ENCODE data around the gene GRIK4. TPM values are rescaled to one million over a fixed set of nuclear protein-coding genes. Genes with fewer than 3 reads are reported as not detected.

GRIK4 gene
- total RNA-seq, 1 donor from 2014 or later, result 4.5 TPM

- Mint-ChIP-seq H3K4me3 (ENCODE audit: unreplicated experiment) (no peak overlapping the region), H3K4me1 (ENCODE audit: unreplicated experiment) (peaks cover 6% of the 10 kb centered on the region), H3K36me3 (ENCODE audit: low read depth, unreplicated experiment) (no peaks in the 10 kb centered on the region), H3K27ac (ENCODE audit: unreplicated experiment) (no peak overlapping the region), H3K9me3 (ENCODE audit: unreplicated experiment) (no peaks in the 10 kb centered on the region), H3K27me3 (ENCODE audit: unreplicated experiment) (peaks cover 8% of the 10 kb centered on the region)
- no peak for DNase-seq (ENCODE audit: low spot score)
- TF ChIP-seq CTCF (IDR thresholded peaks at IDR 0.05; ENCODE audit: unreplicated experiment), result no peak
Observed at GRCh38 chr11:120543521-120544215, 32.1 kb downstream of the GRIK4 start.

- peaks cover 8% of the 10 kb centered on the region for H3K27me3 Mint-ChIP-seq (ENCODE audit: unreplicated experiment)
- peaks cover 20% of the 10 kb centered on the region for H3K4me1 Mint-ChIP-seq (ENCODE audit: unreplicated experiment)
- no peak for DNase-seq (ENCODE audit: low spot score)
- no peak overlapping the region for H3K27ac Mint-ChIP-seq (ENCODE audit: unreplicated experiment)
- no peaks in the 10 kb centered on the region for H3K36me3 Mint-ChIP-seq (ENCODE audit: low read depth, unreplicated experiment)
- H3K4me3 Mint-ChIP-seq (ENCODE audit: unreplicated experiment), result no peak overlapping the region
- TF ChIP-seq CTCF (IDR thresholded peaks at IDR 0.05; ENCODE audit: unreplicated experiment), result no peak
- H3K9me3 Mint-ChIP-seq (ENCODE audit: unreplicated experiment), result no peaks in the 10 kb centered on the region
Observed at GRCh38 chr11:120545813-120546212, 34.3 kb downstream of the GRIK4 start.

- no peaks in the 10 kb centered on the region for H3K36me3 Mint-ChIP-seq (ENCODE audit: low read depth, unreplicated experiment)
- peaks cover 8% of the 10 kb centered on the region for H3K27me3 Mint-ChIP-seq (ENCODE audit: unreplicated experiment)
- peaks cover 24% of the 10 kb centered on the region for H3K4me1 Mint-ChIP-seq (ENCODE audit: unreplicated experiment)
- no peak overlapping the region for H3K27ac Mint-ChIP-seq (ENCODE audit: unreplicated experiment)
- no peaks in the 10 kb centered on the region for H3K9me3 Mint-ChIP-seq (ENCODE audit: unreplicated experiment)
- no peak for TF ChIP-seq CTCF (IDR thresholded peaks at IDR 0.05; ENCODE audit: unreplicated experiment)
- DNase-seq (ENCODE audit: low spot score), result no peak
- no peak overlapping the region for H3K4me3 Mint-ChIP-seq (ENCODE audit: unreplicated experiment)
Observed at GRCh38 chr11:120546312-120547205, 35.0 kb downstream of the GRIK4 start.

GRCh38 chr11:120547316-120547715 lies 35.8 kb downstream of the GRIK4 start:
- no peak overlapping the region for H3K27ac Mint-ChIP-seq (ENCODE audit: unreplicated experiment)
- H3K27me3 Mint-ChIP-seq (ENCODE audit: unreplicated experiment), result peaks cover 8% of the 10 kb centered on the region
- no peak for DNase-seq (ENCODE audit: low spot score)
- no peak overlapping the region for H3K4me3 Mint-ChIP-seq (ENCODE audit: unreplicated experiment)
- TF ChIP-seq CTCF (IDR thresholded peaks at IDR 0.05; ENCODE audit: unreplicated experiment), result no peak
- no peaks in the 10 kb centered on the region for H3K9me3 Mint-ChIP-seq (ENCODE audit: unreplicated experiment)
- no peaks in the 10 kb centered on the region for H3K36me3 Mint-ChIP-seq (ENCODE audit: low read depth, unreplicated experiment)
- peaks cover 24% of the 10 kb centered on the region for H3K4me1 Mint-ChIP-seq (ENCODE audit: unreplicated experiment)
